Measurements from ENCODE around the gene RERG. TPM values are rescaled to one million over a fixed set of nuclear protein-coding genes. Genes with fewer than 3 reads are reported as not detected.

Gene RERG
- polyA plus RNA-seq, 2 of the 4 experiments (the other 2 are of a cell fraction), result 0.48 to 0.79 TPM

- ATAC-seq (no peak), FAIRE-seq (no peak), DNase-seq (ENCODE audit: low read depth in 1 of 2, low spot score in 1 of 2) (no peak)
- Histone ChIP-seq H3K9me3 (no peaks in the 10 kb centered on the region), H3K4me3 (no peak overlapping the region), H3K27ac (no peak overlapping the region), H3K4me2 (no peak overlapping the region), H3K4me1 (peaks cover 23% of the 10 kb centered on the region)
- WGBS (ENCODE audit: missing lambda C conversion rate), result 47% methylated on average over 11 of the region's 11 CpGs
- POLR2A ChIA-PET, result no interaction called here
- CTCF ChIA-PET, result interaction anchor here (1.2 to 2.1 kb wide), 3 partner anchors 10 to 58 kb away, joined by 4 to 9 read pairs (median 7); partner anchors contain the start of gene RERG
- TF ChIP-seq HES2 (IDR thresholded peaks at IDR 0.05) (no peak), REST (IDR thresholded peaks at IDR 0.05) (peak; percentile 44; the same call in 1 of the 2 replicates)
These were observed 57.9 kb downstream of the RERG start for GRCh38 chr12:15163030-15163976.

- 52% methylated on average over 3 of the region's 3 CpGs for WGBS (ENCODE audit: missing lambda C conversion rate)
- CTCF ChIA-PET, result interaction anchor here (8.9 kb wide), 1 partner anchor 63 kb away, joined by 141 read pairs; the partner anchor contains the start of gene RERG
- H3K4me1 ChIP-seq, result peaks cover 10% of the 10 kb centered on the region
- no peak overlapping the region for H3K4me2 ChIP-seq
- POLR2A ChIA-PET, result no interaction called here
- DNase-seq (ENCODE audit: low read depth in 1 of 2, low spot score in 1 of 2), result no peak
- no peak overlapping the region for H3K27ac ChIP-seq
- H3K9me3 ChIP-seq, result no peaks in the 10 kb centered on the region
- FAIRE-seq, result no peak
- no peak overlapping the region for H3K4me3 ChIP-seq
- no peak for ATAC-seq
- TF ChIP-seq EHF (CRISPR knock-in tag; IDR thresholded peaks at IDR 0.05) (no peak), ESRRA (IDR thresholded peaks at IDR 0.05; ENCODE audit: borderline replicate concordance, low read length) (no peak), FOSL2 (IDR thresholded peaks at IDR 0.05) (no peak), FOSL2 (CRISPR knock-in tag; IDR thresholded peaks at IDR 0.05) (no peak), HDAC2 (IDR thresholded peaks at IDR 0.05) (no peak), MAZ (IDR thresholded peaks at IDR 0.05; ENCODE audit: borderline replicate concordance, low read depth, low read length) (no peak), EHMT2 (IDR thresholded peaks at IDR 0.05; ENCODE audit: low read depth) (no peak), RFX5 (IDR thresholded peaks at IDR 0.05) (no peak), GATA3 (IDR thresholded peaks at IDR 0.05; ENCODE audit: borderline replicate concordance) (no peak), USF2 (IDR thresholded peaks at IDR 0.05) (no peak), MAX (IDR thresholded peaks at IDR 0.05) (no peak)
These were observed 63.1 kb downstream of the RERG start for GRCh38 chr12:15158083-15158482.

- FAIRE-seq (no peak), DNase-seq (ENCODE audit: low read depth in 1 of 2, low spot score in 1 of 2) (no peak), ATAC-seq (no peak)
- ChIA-PET POLR2A (no interaction called here), CTCF (interaction anchor here (0.6 to 8.9 kb wide), 3 partner anchors 64 to 352 kb away, joined by 3 to 141 read pairs (median 4); partner anchors contain the start of gene RERG)
- Histone ChIP-seq H3K4me1 (peaks cover 14% of the 10 kb centered on the region), H3K4me2 (no peak overlapping the region), H3K4me3 (no peak overlapping the region), H3K27ac (no peak overlapping the region), H3K9me3 (no peaks in the 10 kb centered on the region)
- WGBS (ENCODE audit: missing lambda C conversion rate), result 52% methylated on average over 2 of the region's 2 CpGs
- no peak for TF ChIP-seq ESRRA (IDR thresholded peaks at IDR 0.05; ENCODE audit: borderline replicate concordance, low read length)
- TF ChIP-seq HES2 (IDR thresholded peaks at IDR 0.05), result no peak
- no peak for TF ChIP-seq CHD2 (IDR thresholded peaks at IDR 0.05; ENCODE audit: low read length, partially characterized antibody)
- no peak for TF ChIP-seq ZC3H11A (IDR thresholded peaks at IDR 0.05)
- TF ChIP-seq BHLHE40 (IDR thresholded peaks at IDR 0.05; ENCODE audit: low read depth, low read length), result no peak
- TF ChIP-seq EHMT2 (IDR thresholded peaks at IDR 0.05; ENCODE audit: low read depth), result no peak
- no peak for TF ChIP-seq POLR2A (IDR thresholded peaks at IDR 0.05; ENCODE audit: low read length)
- TF ChIP-seq HOXB5 (CRISPR knock-in tag; IDR thresholded peaks at IDR 0.05), result no peak
- no peak for TF ChIP-seq TFCP2L1 (CRISPR knock-in tag; IDR thresholded peaks at IDR 0.05)
- TF ChIP-seq EHF (CRISPR knock-in tag; IDR thresholded peaks at IDR 0.05), result no peak
- no peak for TF ChIP-seq ELK1 (IDR thresholded peaks at IDR 0.05; ENCODE audit: low read depth, low read length)
- TF ChIP-seq KDM1A (IDR thresholded peaks at IDR 0.05; ENCODE audit: low read depth), result no peak
- TF ChIP-seq CEBPB (IDR thresholded peaks at IDR 0.05), result no peak
- TF ChIP-seq MAFK (IDR thresholded peaks at IDR 0.05; ENCODE audit: partially characterized antibody), result no peak
- no peak for TF ChIP-seq POLR2AphosphoS2 (conservative IDR thresholded peaks at IDR 0.05; ENCODE audit: low read length)
- TF ChIP-seq FOSB (CRISPR knock-in tag; IDR thresholded peaks at IDR 0.05), result no peak
- no peak for TF ChIP-seq USF2 (IDR thresholded peaks at IDR 0.05)
- no peak for TF ChIP-seq CBX2 (IDR thresholded peaks at IDR 0.05; ENCODE audit: borderline replicate concordance, low read depth)
These were observed 63.9 kb downstream of the RERG start for GRCh38 chr12:15157269-15157671.

Data from A549 (cell line).